ENCODE data around the gene PLK3.
"Not testable (repeated sequence)": the region's sequence is repeated elsewhere in the genome, so short reads cannot be mapped to it uniquely, and the experiment has no call there.

The PLK3 gene

GRCh38 chr1:44784094-44785028, 15.8 kb upstream of the PLK3 start:
- peak; percentile 55 for ATAC-seq

GRCh38 chr1:44785029-44785380, 15.2 kb upstream of the PLK3 start:
- peak overlapping the region; percentile 78 to 88 for H3K4me3 Mint-ChIP-seq
- ATAC-seq (no peak), DNase-seq (no peak)
- H3K9me3 Mint-ChIP-seq = no peaks in the 10 kb centered on the region
- H3K4me1 Mint-ChIP-seq = peaks cover 47% of the 10 kb centered on the region
- H3K27ac Mint-ChIP-seq = peak overlapping the region; percentile 88 to 89
- H3K27me3 Mint-ChIP-seq = no peaks in the 10 kb centered on the region

More at GRCh38 chr1:44784094-44785028, 15.8 kb upstream of the PLK3 start:
- Mint-ChIP-seq H3K27me3 (no peaks in the 10 kb centered on the region), H3K27ac (peak overlapping the region; percentile 88 to 89), H3K4me1 (peaks cover 54% of the 10 kb centered on the region), H3K4me3 (peak overlapping the region; percentile 83 to 88), H3K9me3 (no peaks in the 10 kb centered on the region)
- peak in 1 of 2 donors; percentile 49 for DNase-seq

GRCh38 chr1:44785501-44786137, 14.6 kb upstream of the PLK3 start:
- no peak for DNase-seq

GRCh38 chr1:44786138-44786840, 13.9 kb upstream of the PLK3 start:
- Mint-ChIP-seq H3K27ac (peak overlapping the region; percentile 57 to 71), H3K4me3 (peak overlapping the region; percentile 78 to 88), H3K27me3 (no peaks in the 10 kb centered on the region), H3K4me1 (peaks cover 46% of the 10 kb centered on the region), H3K9me3 (no peaks in the 10 kb centered on the region)
- ATAC-seq (peak; percentile 72), DNase-seq (peak; percentile 79 to 80)

More at GRCh38 chr1:44785501-44786137, 14.6 kb upstream of the PLK3 start:
- Mint-ChIP-seq H3K4me1 (peaks cover 44% of the 10 kb centered on the region), H3K4me3 (peak overlapping the region; percentile 78 to 88), H3K9me3 (no peaks in the 10 kb centered on the region), H3K27ac (peak overlapping the region; percentile 57 to 71), H3K27me3 (no peaks in the 10 kb centered on the region)
- ATAC-seq = peak; percentile 6

GRCh38 chr1:44786841-44787426, 13.2 kb upstream of the PLK3 start:
- Mint-ChIP-seq H3K4me1 (peaks cover 46% of the 10 kb centered on the region), H3K4me3 (peak overlapping the region; percentile 78 to 88), H3K27me3 (no peaks in the 10 kb centered on the region), H3K9me3 (no peaks in the 10 kb centered on the region), H3K27ac (peak overlapping the region in 1 of 2 donors; percentile 5)
- ATAC-seq = no peak
- DNase-seq = no peak

- no peak overlapping the region for H3K27ac Mint-ChIP-seq
- peaks cover 46% of the 10 kb centered on the region for H3K4me1 Mint-ChIP-seq
- DNase-seq = no peak
- no peaks in the 10 kb centered on the region for H3K27me3 Mint-ChIP-seq
- no peaks in the 10 kb centered on the region for H3K9me3 Mint-ChIP-seq
- H3K4me3 Mint-ChIP-seq = no peak overlapping the region
- no peak for ATAC-seq
Measured at GRCh38 chr1:44787506-44787905, 12.7 kb upstream of the PLK3 start.

GRCh38 chr1:44788120-44788860, 11.9 kb upstream of the PLK3 start, which contains the start of gene BEST4:
Gene BEST4, minus strand, starts transcription at chr1:44788170. Its CDS starts 465 bp downstream, at chr1:44787705.
- DNase-seq = no peak
- H3K27ac Mint-ChIP-seq = peak within 1 kb of the TSS in 1 of 2 donors; percentile 67
- no peak within 1 kb of the TSS for H3K4me3 Mint-ChIP-seq
- no peak for ATAC-seq
- H3K27me3 Mint-ChIP-seq = no peaks in the 10 kb centered on the region
- peaks cover 40% of the 10 kb centered on the region for H3K4me1 Mint-ChIP-seq
- H3K9me3 Mint-ChIP-seq = no peaks in the 10 kb centered on the region

GRCh38 chr1:44790968-44791801, 9.0 kb upstream of the PLK3 start:
- no peak for ATAC-seq
- Mint-ChIP-seq H3K27ac (no peak overlapping the region), H3K4me1 (peaks cover 16% of the 10 kb centered on the region)

GRCh38 chr1:44792736-44793502, 7.3 kb upstream of the PLK3 start:
- Mint-ChIP-seq H3K27ac (peak overlapping the region in 1 of 2 donors; percentile 30), H3K4me3 (no peak overlapping the region)

More at GRCh38 chr1:44790968-44791801, 9.0 kb upstream of the PLK3 start:
- Mint-ChIP-seq H3K4me3 (no peak overlapping the region), H3K27me3 (no peaks in the 10 kb centered on the region), H3K9me3 (no peaks in the 10 kb centered on the region)
- no peak for DNase-seq

GRCh38 chr1:44797886-44798285, 2.3 kb upstream of the PLK3 start:
- not testable (repeated sequence) for ATAC-seq, DNase-seq, H3K4me3 Mint-ChIP-seq, H3K27me3 Mint-ChIP-seq, H3K9me3 Mint-ChIP-seq, H3K27ac Mint-ChIP-seq
- H3K4me1 Mint-ChIP-seq = peaks cover 32% of the 10 kb centered on the region

More at GRCh38 chr1:44792736-44793502, 7.3 kb upstream of the PLK3 start:
- DNase-seq (no peak), ATAC-seq (no peak)
- peaks cover 9% of the 10 kb centered on the region for H3K4me1 Mint-ChIP-seq
- H3K9me3 Mint-ChIP-seq = no peaks in the 10 kb centered on the region
- no peaks in the 10 kb centered on the region for H3K27me3 Mint-ChIP-seq

GRCh38 chr1:44798481-44799365, 1.5 kb upstream of the PLK3 start:
- Mint-ChIP-seq H3K27me3 (no peaks in the 10 kb centered on the region), H3K4me3 (peak overlapping the region; percentile 86 to 96), H3K4me1 (peaks cover 40% of the 10 kb centered on the region), H3K9me3 (no peaks in the 10 kb centered on the region), H3K27ac (peak overlapping the region; percentile 21 to 99)
- ATAC-seq (no peak), DNase-seq (no peak)

GRCh38 chr1:44801491-44802305, 1.5 kb downstream of the PLK3 start:
- DNase-seq = no peak
- H3K27ac Mint-ChIP-seq = peak overlapping the region; percentile 97

More at GRCh38 chr1:44801491-44802305, 1.5 kb downstream of the PLK3 start:
- Mint-ChIP-seq H3K4me3 (peak overlapping the region; percentile 81 to 86), H3K9me3 (no peaks in the 10 kb centered on the region), H3K4me1 (peaks cover 64% of the 10 kb centered on the region), H3K27me3 (no peaks in the 10 kb centered on the region)
- peak; percentile 10 for ATAC-seq

Measured in stimulated activated naive CD8-positive, alpha-beta T cell treated with anti-CD3 and anti-CD28 coated beads, Interleukin-15, amount 100 ng/mL, for 72 hours (primary cell).